SK-N-MC (cell line): Measurements from ENCODE around the gene RASSF8.
A peak's percentile ranks its signal among the peaks of the same experiment; 100 is the strongest.

ENCODE experiments used
- DNase-seq: peaks from one replicate; pipeline ENCODE4 v3.0.0-alpha.2; 2011; ENCODE audit warnings: low read depth, low spot score
- H3K27ac ChIP-seq: fragments of 200-600 bp; sonication (generic); 2 replicates; pipeline ENCODE4 v1.5.1; 2016; ENCODE audit warnings: mixed run types
- H3K36me3 ChIP-seq: fragments of 200-600 bp; sonication (generic); 2 replicates; pipeline ENCODE4 v1.6.1; 2017; ENCODE audit warnings: antibody characterized with exemption, low read length, mixed read lengths; ENCODE audit not compliant: insufficient read depth
- H3K4me3 ChIP-seq: fragments of 200-600 bp; sonication (generic); 2 replicates; pipeline ENCODE4 v1.5.1; 2016
- H3K9ac ChIP-seq: fragments of 200-600 bp; sonication (generic); 2 replicates; pipeline ENCODE4 v1.8.0; 2017; ENCODE audit warnings: mixed run types, mixed read lengths; ENCODE audit not compliant: insufficient read length
- H3K9me3 ChIP-seq: fragments of 200-600 bp; sonication (generic); 2 replicates; pipeline ENCODE4 v1.6.1; 2017; ENCODE audit warnings: low read depth, mild to moderate bottlenecking, antibody characterized with exemption, low read length, moderate library complexity, mixed read lengths
- EZH2 ChIP-seq: fragments of 200-600 bp; sonication (generic); IDR thresholded peaks from one replicate; pipeline ENCODE4 v1.6.1; 2017; ENCODE audit warnings: antibody characterized with exemption
- FOXP2 ChIP-seq: optimal IDR thresholded peaks from 2 replicates; pipeline ENCODE3; 2011; ENCODE audit warnings: mild to moderate bottlenecking, moderate library complexity; ENCODE audit not compliant: insufficient read depth; ENCODE audit errors: extremely low read length, control extremely low read depth
- POLR2AphosphoS5 ChIP-seq: IDR thresholded peaks from 2 replicates; pipeline ENCODE4 v1.6.1; 2012; ENCODE audit warnings: mild to moderate bottlenecking, low read depth, low read length, borderline replicate concordance

Gene RASSF8

GRCh38 chr12:26032290-26032689 lies 73.8 kb downstream of the RASSF8 start:
- Histone ChIP-seq H3K4me3 (peak overlapping the region; percentile 33), H3K9ac (peak overlapping the region; percentile 35), H3K36me3 (no peaks in the 10 kb centered on the region), H3K9me3 (no peaks in the 10 kb centered on the region), H3K27ac (peak overlapping the region; percentile 79)
- DNase-seq = no peak
- TF ChIP-seq EZH2 (no peak), POLR2AphosphoS5 (no peak), FOXP2 (no peak)

DNA sequence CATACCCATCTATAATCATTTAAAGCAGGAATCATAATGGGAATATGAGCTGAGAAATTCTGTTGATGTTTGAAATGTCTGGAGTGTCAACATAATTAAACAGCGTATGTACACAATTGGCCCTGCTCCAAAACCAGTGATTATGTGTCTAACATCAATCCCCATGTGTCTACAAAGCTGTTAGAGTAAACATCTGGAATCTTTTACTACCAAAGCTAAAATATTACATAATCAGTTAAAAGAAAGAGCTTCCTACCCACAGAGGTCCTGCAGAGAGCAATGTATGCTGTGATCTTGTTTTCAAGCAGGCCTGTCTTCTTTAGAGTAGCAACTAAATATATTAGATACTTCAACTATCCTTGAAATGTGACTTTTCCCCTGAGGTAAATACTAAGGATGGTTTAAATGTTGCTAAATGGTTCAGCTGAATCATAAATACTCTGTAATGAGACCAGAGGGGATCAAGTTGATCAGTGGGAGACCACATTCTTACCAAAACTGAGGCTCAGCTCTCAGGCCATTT lies 74.3 kb downstream of the RASSF8 start:
- peak; percentile 83 for DNase-seq
- no peaks in the 10 kb centered on the region for H3K36me3 ChIP-seq
- no peak overlapping the region for H3K9ac ChIP-seq
- H3K27ac ChIP-seq = peak overlapping the region; percentile 79
- H3K9me3 ChIP-seq = no peaks in the 10 kb centered on the region
- peak overlapping the region; percentile 42 for H3K4me3 ChIP-seq
- TF ChIP-seq POLR2AphosphoS5 = peak; percentile 33; the same call in 1 of the 2 replicates
- TF ChIP-seq FOXP2 = peak; percentile 98
- no peak for TF ChIP-seq EZH2

DNA sequence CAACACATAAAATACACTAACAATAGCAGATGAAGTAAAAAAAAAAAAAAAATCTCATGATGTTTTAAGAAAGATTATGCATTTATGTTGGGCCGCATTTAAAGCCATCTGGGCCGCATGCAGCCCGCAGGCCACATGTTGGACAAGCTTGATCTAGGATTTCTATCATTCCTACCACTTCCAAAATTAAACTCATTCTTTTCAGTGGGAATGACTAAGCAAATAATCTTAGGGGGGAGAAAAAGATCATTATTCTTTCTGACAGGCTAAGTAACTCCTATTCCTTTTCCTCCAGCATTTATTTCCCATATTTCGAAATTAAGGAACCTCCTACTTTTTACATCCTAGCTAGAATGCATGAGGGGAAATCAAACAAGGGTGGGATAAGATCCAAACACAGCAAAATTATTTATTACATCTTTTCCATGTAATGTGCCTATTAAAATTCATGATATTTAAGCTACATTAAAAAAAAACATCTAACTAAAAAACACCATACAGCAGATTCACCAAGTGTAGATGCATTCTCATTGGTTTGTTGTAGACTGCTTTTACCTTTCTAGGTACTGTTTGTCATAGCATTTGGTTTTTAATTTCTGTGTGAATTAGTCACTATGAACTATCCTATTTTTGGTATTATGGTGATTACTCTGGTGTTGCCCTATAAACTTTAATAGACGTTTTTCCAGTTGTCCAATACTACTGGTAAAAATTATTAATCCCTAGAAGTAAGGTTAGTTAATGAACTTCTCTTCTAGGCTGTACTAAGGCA lies 76.1 kb downstream of the RASSF8 start:
- Histone ChIP-seq H3K9me3 (no peaks in the 10 kb centered on the region), H3K4me3 (peak overlapping the region; percentile 6), H3K36me3 (no peaks in the 10 kb centered on the region), H3K27ac (no peak overlapping the region), H3K9ac (no peak overlapping the region)
- no peak for DNase-seq
- TF ChIP-seq FOXP2 (no peak), POLR2AphosphoS5 (no peak), EZH2 (no peak)

DNA sequence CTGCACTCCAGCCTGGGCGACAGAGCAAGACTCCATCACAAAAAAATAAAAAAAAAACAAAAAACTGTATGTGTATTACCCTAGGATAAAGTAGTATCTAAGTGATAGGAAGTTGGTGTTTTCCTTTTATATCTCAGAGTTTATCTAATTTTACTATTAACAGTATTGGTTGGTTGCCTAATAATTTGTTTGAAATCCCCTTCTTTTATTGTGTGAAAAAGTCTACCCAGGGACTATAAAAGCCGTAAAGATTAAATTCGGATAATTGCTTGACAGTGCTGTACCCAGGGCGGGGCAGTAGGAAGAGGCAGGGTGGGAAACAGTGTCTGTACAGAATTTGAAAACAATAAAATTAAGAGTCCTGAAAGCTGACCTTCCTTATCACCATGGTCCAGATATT lies 78.4 kb downstream of the RASSF8 start:
- TF ChIP-seq POLR2AphosphoS5 = no peak
- TF ChIP-seq EZH2 = no peak
- no peak for TF ChIP-seq FOXP2
- H3K36me3 ChIP-seq = no peaks in the 10 kb centered on the region
- no peak for DNase-seq
- no peak overlapping the region for H3K9ac ChIP-seq
- H3K27ac ChIP-seq = no peak overlapping the region
- H3K4me3 ChIP-seq = no peak overlapping the region
- H3K9me3 ChIP-seq = no peaks in the 10 kb centered on the region

- H3K4me3 ChIP-seq = no peak overlapping the region
- no peak for DNase-seq
- H3K36me3 ChIP-seq = no peaks in the 10 kb centered on the region
- no peak overlapping the region for H3K27ac ChIP-seq
- H3K9me3 ChIP-seq = no peaks in the 10 kb centered on the region
- H3K9ac ChIP-seq = no peak overlapping the region
- TF ChIP-seq POLR2AphosphoS5 (no peak), EZH2 (no peak), FOXP2 (no peak)
These were observed 79.2 kb downstream of the RASSF8 start for GRCh38 chr12:26037615-26038220.

- no peaks in the 10 kb centered on the region for H3K9me3 ChIP-seq
- H3K4me3 ChIP-seq = no peak overlapping the region
- H3K9ac ChIP-seq = no peak overlapping the region
- H3K27ac ChIP-seq = no peak overlapping the region
- no peaks in the 10 kb centered on the region for H3K36me3 ChIP-seq
- DNase-seq = no peak
- TF ChIP-seq EZH2 (no peak), FOXP2 (no peak), POLR2AphosphoS5 (no peak)
These were observed 84.2 kb downstream of the RASSF8 start for GRCh38 chr12:26042645-26043044.

DNA sequence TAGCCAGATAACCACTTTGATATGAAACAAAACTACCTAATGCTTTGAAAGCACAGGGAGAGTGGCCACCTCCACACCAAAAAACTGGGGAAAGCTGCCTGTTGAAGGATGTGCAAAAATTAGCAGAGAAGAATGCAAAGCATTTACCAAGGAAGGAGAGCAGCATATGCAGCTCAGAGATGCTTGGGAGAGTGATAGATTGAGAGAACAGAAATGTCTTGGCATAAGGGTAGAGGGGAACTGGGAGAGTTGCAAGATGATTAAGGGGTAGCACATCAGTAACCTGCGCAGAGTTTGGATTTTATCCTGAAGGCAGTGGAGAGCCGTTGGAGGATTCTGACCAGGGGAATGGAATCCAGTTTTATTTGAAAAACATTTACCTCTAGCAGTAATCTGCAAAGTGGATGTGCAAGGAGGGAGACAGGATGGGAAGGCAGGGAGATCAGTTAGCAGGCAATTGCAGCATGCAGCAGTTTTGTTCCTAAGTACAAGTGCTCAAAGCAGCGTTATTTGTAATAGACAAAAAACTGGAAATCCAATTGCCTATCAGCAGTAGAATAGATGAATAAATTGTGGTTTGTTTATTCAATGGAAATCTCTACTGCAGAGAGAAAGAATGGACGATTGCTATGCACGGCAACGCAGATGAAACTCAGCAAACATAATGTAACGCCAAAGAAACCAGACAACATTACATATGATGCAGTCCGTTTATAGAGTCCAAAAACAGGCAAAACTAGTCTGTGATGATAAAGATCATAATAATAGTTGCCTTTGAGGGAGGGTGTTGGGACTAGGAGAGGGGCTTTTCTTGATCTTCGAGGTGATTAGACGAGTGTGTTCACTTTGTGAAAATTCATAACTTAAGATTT lies 84.9 kb downstream of the RASSF8 start:
- H3K9ac ChIP-seq = no peak overlapping the region
- H3K4me3 ChIP-seq = no peak overlapping the region
- no peaks in the 10 kb centered on the region for H3K9me3 ChIP-seq
- no peak for TF ChIP-seq EZH2
- no peak for TF ChIP-seq POLR2AphosphoS5
- TF ChIP-seq FOXP2 = no peak
- no peak overlapping the region for H3K27ac ChIP-seq
- DNase-seq = no peak
- H3K36me3 ChIP-seq = no peaks in the 10 kb centered on the region

DNA sequence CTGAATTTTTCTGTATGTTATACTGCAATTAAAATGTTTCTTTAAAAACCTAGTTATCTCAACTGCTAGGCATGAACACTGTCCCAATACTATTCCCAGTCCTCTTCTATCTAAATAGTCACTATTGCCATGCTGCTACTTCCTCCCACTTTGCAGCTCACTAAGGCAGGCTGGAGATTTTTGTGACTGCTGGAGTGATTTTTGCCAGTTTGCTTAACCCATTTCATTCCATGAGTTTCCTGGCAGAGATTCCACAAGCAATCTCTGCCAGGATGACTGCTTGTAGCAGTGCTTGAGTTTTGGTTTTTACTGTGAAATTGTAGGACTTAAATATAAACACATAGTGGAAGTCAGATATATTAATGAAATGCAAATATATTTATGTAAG lies 85.5 kb downstream of the RASSF8 start:
- H3K27ac ChIP-seq = no peak overlapping the region
- H3K9me3 ChIP-seq = no peaks in the 10 kb centered on the region
- no peaks in the 10 kb centered on the region for H3K36me3 ChIP-seq
- TF ChIP-seq FOXP2 = no peak
- TF ChIP-seq POLR2AphosphoS5 = no peak
- no peak for TF ChIP-seq EZH2
- no peak for DNase-seq
- no peak overlapping the region for H3K4me3 ChIP-seq
- no peak overlapping the region for H3K9ac ChIP-seq
